Activated T-cell treated with anti-CD3 and anti-CD28 coated beads for 1 hour (primary cell): ENCODE measurements around the gene DYNLL2.
"Not testable (repeated sequence)": the region's sequence is repeated elsewhere in the genome, so short reads cannot be mapped to it uniquely, and the experiment has no call there.

Experiments
- DNase-seq: peaks from one replicate; pipeline ENCODE4 v3.0.0-alpha.2; 2020; ENCODE audit warnings: low read depth

The DYNLL2 gene

GRCh38 chr17:58082870-58083490, at the start of gene DYNLL2:
Gene DYNLL2 (plus strand): TSS chr17:58083419. CDS start chr17:58087091, 3,672 bp downstream.
- peak; percentile 88 for DNase-seq

GRCh38 chr17:58039975-58040374, 43.2 kb upstream of the DYNLL2 start:
- DNase-seq, result no peak

DNA sequence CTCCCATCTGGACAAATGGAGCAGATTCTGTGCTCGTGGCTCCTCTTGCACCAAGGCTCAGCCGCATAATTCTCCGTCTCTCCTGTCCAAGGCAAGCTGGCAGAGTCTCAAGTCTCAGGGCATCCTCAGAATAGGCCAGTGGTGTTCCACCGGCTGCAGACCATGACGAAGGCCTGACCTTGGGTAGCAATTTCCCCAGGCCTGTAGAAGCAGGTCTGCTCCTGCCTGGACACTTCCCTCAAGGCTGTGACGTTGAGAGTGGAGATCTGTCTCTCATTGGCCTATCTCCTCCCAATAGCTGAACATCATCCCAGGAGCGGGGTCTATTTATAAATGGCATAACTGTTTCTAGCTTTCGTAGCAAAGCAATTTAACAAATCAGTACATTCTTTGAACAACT, 42.8 kb upstream of the DYNLL2 start:
- DNase-seq, result no peak

GRCh38 chr17:58041161-58041560, 42.1 kb upstream of the DYNLL2 start:
- no peak for DNase-seq

- DNase-seq, result no peak
Observed at GRCh38 chr17:58043221-58044181, 39.7 kb upstream of the DYNLL2 start.

DNA sequence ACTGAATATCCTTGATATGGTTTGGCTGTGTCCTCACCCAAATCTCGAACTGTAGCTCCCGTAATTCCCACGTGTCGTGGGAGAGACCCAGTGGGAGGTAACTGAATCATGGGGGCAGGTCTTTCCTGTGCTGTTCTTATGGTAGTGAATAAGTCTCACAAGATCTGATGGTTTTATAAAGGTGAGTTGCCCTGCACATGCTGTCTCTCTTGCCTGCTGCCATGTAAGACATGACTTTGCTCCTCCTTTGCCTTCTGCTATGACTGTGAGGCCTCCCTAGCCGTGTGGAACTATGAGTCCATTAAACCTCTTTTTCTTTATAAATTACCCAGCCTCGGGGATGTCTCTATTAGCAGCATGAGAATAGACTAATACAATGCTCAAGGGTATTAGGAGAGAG, 39.0 kb upstream of the DYNLL2 start:
- not testable (repeated sequence) for DNase-seq

- no peak for DNase-seq
Observed at GRCh38 chr17:58046239-58047094, 36.8 kb upstream of the DYNLL2 start.

GRCh38 chr17:58047376-58048150, 35.7 kb upstream of the DYNLL2 start:
- DNase-seq, result no peak

DNA sequence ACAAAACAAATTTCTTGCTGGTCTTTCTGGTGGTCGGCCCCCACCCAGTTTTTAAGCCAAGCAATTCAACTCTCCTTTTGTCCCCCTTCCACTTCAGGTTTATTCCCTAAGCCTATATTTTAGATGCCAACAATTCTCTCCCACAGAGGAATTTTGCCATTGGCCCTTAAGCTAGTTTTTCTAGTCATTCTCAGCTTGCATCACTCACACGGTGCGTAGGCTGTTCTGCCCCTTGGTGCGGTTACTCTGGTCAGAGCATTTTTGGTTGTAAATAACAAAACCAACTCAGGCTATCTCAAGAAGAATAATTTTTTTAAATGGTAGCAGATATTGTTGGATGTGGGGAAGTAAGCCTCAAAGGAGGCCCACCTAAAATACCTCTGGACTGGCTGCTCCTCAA, 33.7 kb upstream of the DYNLL2 start:
- no peak for DNase-seq

DNA sequence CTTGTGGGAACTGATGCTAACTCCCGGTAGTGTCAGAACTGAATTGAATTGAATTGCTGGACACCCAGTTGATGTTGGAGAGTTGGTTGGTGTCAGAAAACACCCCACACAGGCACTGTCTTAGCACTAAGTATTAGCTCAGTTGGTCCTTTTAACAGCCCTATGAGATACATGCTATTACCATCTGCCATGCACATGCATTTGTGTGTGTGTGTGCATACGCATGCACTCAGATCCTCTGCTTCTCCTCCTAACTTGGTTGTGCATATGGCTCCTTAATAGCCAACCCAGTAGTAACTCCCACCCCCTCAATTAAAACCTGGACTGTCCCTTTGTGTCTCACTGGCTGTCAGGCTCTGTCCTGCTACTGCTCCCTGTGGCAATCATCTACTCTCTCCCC, 32.3 kb upstream of the DYNLL2 start:
- no peak for DNase-seq

- no peak for DNase-seq
Observed at GRCh38 chr17:58051468-58051867, 31.8 kb upstream of the DYNLL2 start.

DNA sequence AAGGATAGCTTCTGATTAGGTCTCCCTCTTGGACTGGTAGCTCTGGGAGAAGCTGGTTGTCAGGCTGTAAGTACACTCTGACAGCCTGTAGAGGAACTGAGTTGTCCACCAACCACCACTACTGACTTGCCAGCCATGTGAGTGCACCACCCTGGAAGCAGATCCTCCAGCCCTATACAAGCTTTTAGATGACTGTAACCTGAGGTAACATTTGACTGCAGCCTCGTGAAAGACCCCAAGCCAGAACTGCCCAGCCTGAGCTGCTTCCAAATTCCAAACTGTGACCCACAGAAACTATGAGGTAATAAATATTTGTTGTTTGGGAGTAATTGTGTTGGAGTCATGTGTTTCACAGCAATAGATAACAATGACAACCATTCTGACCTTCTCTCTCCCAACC, 30.8 kb upstream of the DYNLL2 start:
- no peak for DNase-seq

DNA sequence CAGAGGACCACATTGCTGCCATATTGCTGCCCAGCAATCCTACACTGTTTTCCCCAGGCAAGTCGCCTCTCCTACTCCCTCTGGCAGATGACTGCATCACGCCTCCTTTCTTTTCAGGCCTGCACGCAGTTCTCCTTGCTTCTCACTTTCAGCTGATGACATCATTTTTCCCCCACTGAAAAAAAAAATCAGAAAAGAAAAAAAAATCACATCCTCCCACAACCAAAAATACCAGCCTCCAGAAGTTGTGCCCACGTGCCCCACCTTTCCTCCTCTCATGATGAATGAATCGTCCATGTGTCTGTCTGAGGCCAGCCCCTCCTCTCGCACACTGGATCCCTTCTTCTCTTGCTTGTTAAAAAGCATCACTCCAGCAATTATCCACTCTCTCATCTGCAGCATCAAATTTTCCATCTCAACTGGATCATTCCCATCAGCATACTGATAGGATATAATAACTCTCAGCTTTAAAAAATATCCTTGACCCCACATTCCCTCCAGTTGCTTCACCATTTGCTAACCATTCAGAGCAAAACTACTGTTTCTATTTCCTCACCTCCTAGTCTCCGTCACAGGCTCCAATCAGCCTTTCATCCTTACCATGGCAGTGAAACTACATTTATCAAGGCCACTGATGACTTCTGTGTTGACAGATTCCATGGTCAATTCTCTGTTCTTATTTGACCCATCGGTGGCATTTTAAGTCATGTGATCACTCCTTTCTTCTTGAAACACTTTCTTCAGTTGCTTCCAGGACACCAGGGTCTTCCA, 30.1 kb upstream of the DYNLL2 start:
- no peak for DNase-seq

GRCh38 chr17:58054641-58055040, 28.6 kb upstream of the DYNLL2 start:
- DNase-seq, result no peak

- DNase-seq, result no peak
Observed at GRCh38 chr17:58056476-58056875, 26.7 kb upstream of the DYNLL2 start.

DNA sequence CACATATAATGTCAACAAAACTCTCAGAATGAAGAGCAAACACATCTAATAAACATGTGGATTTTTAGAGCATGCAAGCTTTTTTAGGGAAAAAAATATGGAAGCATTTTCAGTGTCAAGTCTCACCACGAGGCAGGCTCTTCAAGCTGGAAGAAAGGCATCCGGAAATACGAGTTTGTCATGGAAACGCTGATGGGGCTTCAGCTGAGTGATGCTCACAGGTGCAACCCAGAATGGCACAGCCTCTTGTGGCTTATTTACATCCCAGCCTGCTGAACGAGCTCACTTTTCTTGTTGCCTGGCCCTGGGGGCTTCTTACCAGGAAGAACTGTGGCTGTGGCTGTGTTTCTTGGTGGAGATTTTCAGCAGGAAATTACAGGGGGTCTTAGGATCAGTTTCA, 24.1 kb upstream of the DYNLL2 start:
- no peak for DNase-seq

- no peak for DNase-seq
Observed at GRCh38 chr17:58060596-58061191, 22.5 kb upstream of the DYNLL2 start.

- DNase-seq, result no peak
Observed at GRCh38 chr17:58061672-58062071, 21.5 kb upstream of the DYNLL2 start.

GRCh38 chr17:58065238-58065637, 18.0 kb upstream of the DYNLL2 start:
- no peak for DNase-seq

- no peak for DNase-seq
Observed at GRCh38 chr17:58066401-58066800, 16.8 kb upstream of the DYNLL2 start.
